GM13976 (cell line): ENCODE results near the gene ADD1.

Experiments
- DNase-seq: peaks from one replicate; pipeline ENCODE4 v3.0.0; 2012; ENCODE audit warnings: low spot score
- CTCF ChIP-seq: IDR thresholded peaks from 2 replicates; pipeline ENCODE4 v1.5.1; 2012; ENCODE audit warnings: borderline replicate concordance, mild to moderate bottlenecking; ENCODE audit not compliant: insufficient read depth; ENCODE audit errors: extremely low read depth, missing control alignments, control extremely low read depth
- in situ Hi-C: fragments of 300-500 bp; cut with MboI; formaldehyde crosslinking; loops from one replicate; pipeline ENCODE4 v1.12.0; 2022; ENCODE audit warnings: low sequenced_read_pairs, mixed read lengths, inconsistent platforms; ENCODE audit not compliant: unreplicated experiment

The ADD1 gene

GRCh38 chr4:2861631-2862436 lies 18.2 kb downstream of the ADD1 start:
- in situ Hi-C loops = no loop called here
- DNase-seq = no peak
- TF ChIP-seq CTCF = no peak

- in situ Hi-C loops = no loop called here
- no peak for TF ChIP-seq CTCF
- DNase-seq = no peak
Observed at GRCh38 chr4:2862528-2862927, 18.9 kb downstream of the ADD1 start.

GRCh38 chr4:2863649-2864048 lies 20.0 kb downstream of the ADD1 start:
- TF ChIP-seq CTCF = no peak
- no peak for DNase-seq
- in situ Hi-C loops = no loop called here

GRCh38 chr4:2865196-2865780 lies 21.6 kb downstream of the ADD1 start:
- TF ChIP-seq CTCF = no peak
- in situ Hi-C loops = no loop called here
- DNase-seq = no peak

- TF ChIP-seq CTCF = no peak
- DNase-seq = no peak
- in situ Hi-C loops = no loop called here
Observed at GRCh38 chr4:2866160-2866861, 22.7 kb downstream of the ADD1 start.

GRCh38 chr4:2866891-2867290 lies 23.2 kb downstream of the ADD1 start:
- DNase-seq = no peak
- no peak for TF ChIP-seq CTCF
- in situ Hi-C loops = no loop called here
